ENCODE data around the gene NFATC1. TPM values are rescaled to one million over a fixed set of nuclear protein-coding genes. Genes with fewer than 3 reads are reported as not detected.

Gene NFATC1
- total RNA-seq, 1 donor from 2014 or later, result 6.1 TPM

- TF ChIP-seq, protein P1, sequence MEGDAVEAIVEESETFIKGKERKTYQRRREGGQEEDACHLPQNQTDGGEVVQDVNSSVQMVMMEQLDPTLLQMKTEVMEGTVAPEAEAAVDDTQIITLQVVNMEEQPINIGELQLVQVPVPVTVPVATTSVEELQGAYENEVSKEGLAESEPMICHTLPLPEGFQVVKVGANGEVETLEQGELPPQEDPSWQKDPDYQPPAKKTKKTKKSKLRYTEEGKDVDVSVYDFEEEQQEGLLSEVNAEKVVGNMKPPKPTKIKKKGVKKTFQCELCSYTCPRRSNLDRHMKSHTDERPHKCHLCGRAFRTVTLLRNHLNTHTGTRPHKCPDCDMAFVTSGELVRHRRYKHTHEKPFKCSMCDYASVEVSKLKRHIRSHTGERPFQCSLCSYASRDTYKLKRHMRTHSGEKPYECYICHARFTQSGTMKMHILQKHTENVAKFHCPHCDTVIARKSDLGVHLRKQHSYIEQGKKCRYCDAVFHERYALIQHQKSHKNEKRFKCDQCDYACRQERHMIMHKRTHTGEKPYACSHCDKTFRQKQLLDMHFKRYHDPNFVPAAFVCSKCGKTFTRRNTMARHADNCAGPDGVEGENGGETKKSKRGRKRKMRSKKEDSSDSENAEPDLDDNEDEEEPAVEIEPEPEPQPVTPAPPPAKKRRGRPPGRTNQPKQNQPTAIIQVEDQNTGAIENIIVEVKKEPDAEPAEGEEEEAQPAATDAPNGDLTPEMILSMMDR (conservative IDR thresholded peaks at IDR 0.05), result no peak
- Mint-ChIP-seq H3K27me3 (peaks cover 19% of the 10 kb centered on the region), H3K27ac (no peak overlapping the region), H3K36me3 (no peaks in the 10 kb centered on the region), H3K4me1 (ENCODE audit: unreplicated experiment) (no peaks in the 10 kb centered on the region), H3K9me3 (no peaks in the 10 kb centered on the region), H3K4me3 (no peak overlapping the region)
- peak; percentile 53 for DNase-seq (ENCODE audit: extremely low spot score, unreplicated experiment)
Observed at GRCh38 chr18:79506191-79507075, 110.7 kb downstream of the NFATC1 start.

DNA sequence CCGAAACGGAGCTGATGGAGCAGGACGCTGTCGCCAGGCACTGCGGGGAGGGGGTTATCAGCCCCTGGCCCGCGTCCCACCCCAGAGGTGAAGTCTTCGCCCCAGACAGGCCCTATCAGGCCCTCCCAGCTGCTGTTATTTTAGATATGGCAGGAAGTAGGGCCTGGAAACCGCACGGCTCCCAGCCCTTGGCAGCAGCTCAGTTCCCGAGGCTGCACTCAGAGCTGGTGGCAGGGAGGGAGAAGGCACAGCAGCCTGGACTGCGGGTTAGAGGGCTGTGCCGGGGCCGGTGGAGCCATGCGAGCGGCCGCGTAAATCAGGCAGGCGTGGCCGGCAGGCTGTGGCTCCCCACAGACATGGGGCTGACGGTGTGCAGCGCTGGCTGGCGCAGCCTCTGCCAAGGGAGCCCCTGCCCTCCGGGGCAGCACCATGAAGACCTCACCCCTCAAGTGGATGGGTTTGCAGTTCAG lies 111.4 kb downstream of the NFATC1 start:
- H3K27me3 Mint-ChIP-seq, result peaks cover 19% of the 10 kb centered on the region
- TF ChIP-seq, protein P1 (conservative IDR thresholded peaks at IDR 0.05), result no peak
- H3K4me1 Mint-ChIP-seq (ENCODE audit: unreplicated experiment), result no peaks in the 10 kb centered on the region
- no peaks in the 10 kb centered on the region for H3K9me3 Mint-ChIP-seq
- H3K36me3 Mint-ChIP-seq, result no peaks in the 10 kb centered on the region
- peak; percentile 62 for DNase-seq (ENCODE audit: extremely low spot score, unreplicated experiment)
- H3K4me3 Mint-ChIP-seq, result no peak overlapping the region
- no peak overlapping the region for H3K27ac Mint-ChIP-seq

GRCh38 chr18:79507546-79508480 lies 112.1 kb downstream of the NFATC1 start:
- H3K4me3 Mint-ChIP-seq, result peak overlapping the region; percentile 17
- no peaks in the 10 kb centered on the region for H3K9me3 Mint-ChIP-seq
- peaks cover 19% of the 10 kb centered on the region for H3K27me3 Mint-ChIP-seq
- H3K4me1 Mint-ChIP-seq (ENCODE audit: unreplicated experiment), result no peaks in the 10 kb centered on the region
- no peaks in the 10 kb centered on the region for H3K36me3 Mint-ChIP-seq
- no peak overlapping the region for H3K27ac Mint-ChIP-seq
- TF ChIP-seq, protein P1 (conservative IDR thresholded peaks at IDR 0.05), result no peak
- DNase-seq (ENCODE audit: extremely low spot score, unreplicated experiment), result peak; percentile 60

- Mint-ChIP-seq H3K36me3 (no peaks in the 10 kb centered on the region), H3K9me3 (no peaks in the 10 kb centered on the region), H3K27me3 (peaks cover 19% of the 10 kb centered on the region), H3K4me1 (ENCODE audit: unreplicated experiment) (no peaks in the 10 kb centered on the region), H3K4me3 (no peak overlapping the region), H3K27ac (no peak overlapping the region)
- TF ChIP-seq, protein P1 (conservative IDR thresholded peaks at IDR 0.05), result no peak
- peak; percentile 62 for DNase-seq (ENCODE audit: extremely low spot score, unreplicated experiment)
Observed at GRCh38 chr18:79508565-79509535, 113.1 kb downstream of the NFATC1 start.

GRCh38 chr18:79509536-79509930 lies 113.8 kb downstream of the NFATC1 start:
- Mint-ChIP-seq H3K4me1 (ENCODE audit: unreplicated experiment) (no peaks in the 10 kb centered on the region), H3K4me3 (no peak overlapping the region), H3K36me3 (no peaks in the 10 kb centered on the region), H3K27ac (no peak overlapping the region), H3K9me3 (no peaks in the 10 kb centered on the region), H3K27me3 (peaks cover 17% of the 10 kb centered on the region)
- peak; percentile 49 for DNase-seq (ENCODE audit: extremely low spot score, unreplicated experiment)
- TF ChIP-seq, protein P1 (conservative IDR thresholded peaks at IDR 0.05), result no peak

Data from type B pancreatic cell (in vitro differentiated cells).